K562 (cell line): ENCODE data around the gene CTBP2. TPM values are rescaled to one million over a fixed set of nuclear protein-coding genes. Genes with fewer than 3 reads are reported as not detected.

Experiments
- ARID4B ChIP-seq: sonication (generic); formaldehyde crosslinking; IDR thresholded peaks from 2 replicates; pipeline ENCODE4 v1.8.0; 2022; ENCODE audit warnings: mild to moderate bottlenecking, missing genetic modification reagents
- BCL6 ChIP-seq: fragments of 250-450 bp; sonication (Bioruptor Pico); IDR thresholded peaks from 2 replicates; pipeline ENCODE4 v1.4.0; 2020
- ELF2 ChIP-seq: fragments of 250-450 bp; sonication (Bioruptor Pico); IDR thresholded peaks from 2 replicates; pipeline ENCODE4 v1.5.0; 2021; ENCODE audit warnings: mild to moderate bottlenecking
- GMEB1 ChIP-seq: fragments of 250-450 bp; sonication (Bioruptor Pico); IDR thresholded peaks from 2 replicates; pipeline ENCODE4 v1.4.0; 2020; ENCODE audit warnings: mild to moderate bottlenecking
- LEF1 ChIP-seq: fragments of 450-650 bp; IDR thresholded peaks from 2 replicates; pipeline ENCODE4 v1.6.1; 2016; ENCODE audit warnings: mild to moderate bottlenecking
- MAFG ChIP-seq: fragments of 450-650 bp; conservative IDR thresholded peaks from 2 replicates; pipeline ENCODE4 v1.6.1; 2016; ENCODE audit warnings: missing genetic modification characterization, missing compliant biosample characterization
- ZNF263 ChIP-seq: sonication (generic); formaldehyde crosslinking; IDR thresholded peaks from 2 replicates; pipeline ENCODE4 v1.8.0; 2022; ENCODE audit warnings: mild to moderate bottlenecking, missing genetic modification reagents, borderline replicate concordance
- polyA plus RNA-seq, 8 experiments: library from polyadenylated mRNA; depleted of rRNA in 4 of 8; stranded (reverse) in 5 of 8; unstranded in 3 of 8; fragments of >200 nt; fragmentation: Nextera tagmentation in 2 of 8; fragmentation: Illumina TruSeq in 1 of 8; extraction: Ambion mirVana in 2 of 8; extraction: Trizol in 1 of 8; gene quantifications; 2 replicates each; pipeline versions ENCODE4 v1.2.1 to v1.2.3, GENCODE V29; 2011 to 2014; ENCODE audit warnings: inconsistent platforms in 1 of 8, missing spikeins in 1 of 8
- total RNA-seq, 7 experiments: library from RNA; depleted of rRNA in 6 of 7; stranded (reverse); fragments of >200 nt in 6 of 7; fragmentation: Illumina TruSeq in 2 of 7; extraction: Trizol in 2 of 7; gene quantifications; 2 replicates each; pipeline versions ENCODE4 v1.2.1 to v1.2.3, GENCODE V29; 2011 to 2021; ENCODE audit warnings: low replicate concordance in 1 of 7
- TF ChIP-seq, protein P1 (sequence below): fragments of 450-650 bp; IDR thresholded peaks from 2 replicates; pipeline ENCODE4 v1.6.1; 2016; ENCODE audit warnings: antibody characterized with exemption
- TF ChIP-seq, protein P2 (sequence below): sonication (generic); formaldehyde crosslinking; IDR thresholded peaks from 2 replicates; pipeline ENCODE4 v1.8.0; 2023; ENCODE audit warnings: missing genetic modification reagents, mild to moderate bottlenecking, borderline replicate concordance

Gene CTBP2
- total and polyA plus RNA-seq, 9 of the 15 experiments (the other 6 are each of a cell fraction or from before 2014, with no cell fraction given) = 1.3 to 8.8 (median 5.1) TPM

- TF ChIP-seq, protein P1, sequence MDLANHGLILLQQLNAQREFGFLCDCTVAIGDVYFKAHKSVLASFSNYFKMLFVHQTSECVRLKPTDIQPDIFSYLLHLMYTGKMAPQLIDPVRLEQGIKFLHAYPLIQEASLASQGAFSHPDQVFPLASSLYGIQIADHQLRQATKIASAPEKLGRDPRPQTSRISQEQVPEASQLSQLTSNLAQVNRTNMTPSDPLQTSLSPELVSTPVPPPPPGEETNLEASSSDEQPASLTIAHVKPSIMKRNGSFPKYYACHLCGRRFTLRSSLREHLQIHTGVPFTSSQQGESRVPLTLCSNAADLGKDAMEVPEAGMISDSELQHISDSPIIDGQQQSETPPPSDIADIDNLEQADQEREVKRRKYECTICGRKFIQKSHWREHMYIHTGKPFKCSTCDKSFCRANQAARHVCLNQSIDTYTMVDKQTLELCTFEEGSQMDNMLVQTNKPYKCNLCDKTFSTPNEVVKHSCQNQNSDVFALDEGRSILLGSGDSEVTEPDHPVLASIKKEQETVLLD = peak; percentile 51; the same call in 1 of the 2 replicates
- no peak for TF ChIP-seq BCL6 (CRISPR knock-in tag)
- no peak for TF ChIP-seq LEF1
- no peak for TF ChIP-seq ZNF263 (CRISPR knock-in tag)
- TF ChIP-seq, protein P2, sequence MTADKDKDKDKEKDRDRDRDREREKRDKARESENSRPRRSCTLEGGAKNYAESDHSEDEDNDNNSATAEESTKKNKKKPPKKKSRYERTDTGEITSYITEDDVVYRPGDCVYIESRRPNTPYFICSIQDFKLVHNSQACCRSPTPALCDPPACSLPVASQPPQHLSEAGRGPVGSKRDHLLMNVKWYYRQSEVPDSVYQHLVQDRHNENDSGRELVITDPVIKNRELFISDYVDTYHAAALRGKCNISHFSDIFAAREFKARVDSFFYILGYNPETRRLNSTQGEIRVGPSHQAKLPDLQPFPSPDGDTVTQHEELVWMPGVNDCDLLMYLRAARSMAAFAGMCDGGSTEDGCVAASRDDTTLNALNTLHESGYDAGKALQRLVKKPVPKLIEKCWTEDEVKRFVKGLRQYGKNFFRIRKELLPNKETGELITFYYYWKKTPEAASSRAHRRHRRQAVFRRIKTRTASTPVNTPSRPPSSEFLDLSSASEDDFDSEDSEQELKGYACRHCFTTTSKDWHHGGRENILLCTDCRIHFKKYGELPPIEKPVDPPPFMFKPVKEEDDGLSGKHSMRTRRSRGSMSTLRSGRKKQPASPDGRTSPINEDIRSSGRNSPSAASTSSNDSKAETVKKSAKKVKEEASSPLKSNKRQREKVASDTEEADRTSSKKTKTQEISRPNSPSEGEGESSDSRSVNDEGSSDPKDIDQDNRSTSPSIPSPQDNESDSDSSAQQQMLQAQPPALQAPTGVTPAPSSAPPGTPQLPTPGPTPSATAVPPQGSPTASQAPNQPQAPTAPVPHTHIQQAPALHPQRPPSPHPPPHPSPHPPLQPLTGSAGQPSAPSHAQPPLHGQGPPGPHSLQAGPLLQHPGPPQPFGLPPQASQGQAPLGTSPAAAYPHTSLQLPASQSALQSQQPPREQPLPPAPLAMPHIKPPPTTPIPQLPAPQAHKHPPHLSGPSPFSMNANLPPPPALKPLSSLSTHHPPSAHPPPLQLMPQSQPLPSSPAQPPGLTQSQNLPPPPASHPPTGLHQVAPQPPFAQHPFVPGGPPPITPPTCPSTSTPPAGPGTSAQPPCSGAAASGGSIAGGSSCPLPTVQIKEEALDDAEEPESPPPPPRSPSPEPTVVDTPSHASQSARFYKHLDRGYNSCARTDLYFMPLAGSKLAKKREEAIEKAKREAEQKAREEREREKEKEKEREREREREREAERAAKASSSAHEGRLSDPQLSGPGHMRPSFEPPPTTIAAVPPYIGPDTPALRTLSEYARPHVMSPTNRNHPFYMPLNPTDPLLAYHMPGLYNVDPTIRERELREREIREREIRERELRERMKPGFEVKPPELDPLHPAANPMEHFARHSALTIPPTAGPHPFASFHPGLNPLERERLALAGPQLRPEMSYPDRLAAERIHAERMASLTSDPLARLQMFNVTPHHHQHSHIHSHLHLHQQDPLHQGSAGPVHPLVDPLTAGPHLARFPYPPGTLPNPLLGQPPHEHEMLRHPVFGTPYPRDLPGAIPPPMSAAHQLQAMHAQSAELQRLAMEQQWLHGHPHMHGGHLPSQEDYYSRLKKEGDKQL (CRISPR knock-in tag) = no peak
- TF ChIP-seq GMEB1 = no peak
- peak; percentile 13; the same call in 1 of the 2 replicates for TF ChIP-seq MAFG
- TF ChIP-seq ARID4B (CRISPR knock-in tag) = no peak
- TF ChIP-seq ELF2 (CRISPR knock-in tag) = no peak
These were observed 15.4 kb downstream of the CTBP2 start (continued) for GRCh38 chr10:125144693-125145623.
